Peyer's patch (tissue), 4 donors: Measurements from ENCODE around the gene OR51D1. TPM values are rescaled to one million over a fixed set of nuclear protein-coding genes. Genes with fewer than 3 reads are reported as not detected.

Source experiments
- DNase-seq, 3 donors: peaks; one replicate each; pipeline ENCODE4 v3.0.0-alpha.2; 2017 to 2019
- H3K27ac ChIP-seq, 4 donors: fragments of 200-600 bp; sonication (generic); one replicate each; pipeline ENCODE4 v1.5.1; 2016 to 2019
- H3K27me3 ChIP-seq, 2 donors: fragments of 200-600 bp; sonication (generic); one replicate each; pipeline ENCODE4 v1.5.1; 2019
- H3K36me3 ChIP-seq, 3 donors: fragments of 200-600 bp; sonication (generic); one replicate each; pipeline ENCODE4 v1.5.1; 2016 to 2019
- H3K4me1 ChIP-seq, 4 donors: fragments of 200-600 bp; sonication (generic); one replicate each; pipeline ENCODE4 v1.5.1; 2016 to 2019
- H3K4me3 ChIP-seq, 4 donors: fragments of 200-600 bp; sonication (generic); 1 replicate in 3 of 4; 2 replicates in 1 of 4; pipeline ENCODE4 v1.5.1; 2016 to 2019; ENCODE audit warnings: mild to moderate bottlenecking in 1 of 4
- H3K9me3 ChIP-seq, 4 donors: fragments of 200-600 bp; sonication (generic); one replicate each; pipeline ENCODE4 v1.5.1; 2016 to 2019; ENCODE audit warnings: mild to moderate bottlenecking in 1 of 4
- POLR2A ChIP-seq, 2 donors: fragments of 450-650 bp; IDR thresholded peaks; one replicate each; pipeline ENCODE4 v1.5.1; 2017; ENCODE audit warnings: antibody characterized with exemption in 2 of 2, mild to moderate bottlenecking in 2 of 2, moderate library complexity in 2 of 2
- total RNA-seq, 4 donors: library from RNA; depleted of rRNA; stranded (reverse); fragments of >200 nt; gene quantifications; one replicate each; pipeline ENCODE4 v1.1.0, GENCODE V29; 2016
- TF ChIP-seq, protein P1 (sequence below), 6 experiments: fragments of 450-650 bp in 4 of 6; fragments of 200-600 bp in 2 of 6; sonication (generic) in 1 of 6; IDR thresholded peaks; one replicate each; pipeline ENCODE4 v1.5.1; 2017 to 2019; ENCODE audit warnings: antibody characterized with exemption in 6 of 6, mild to moderate bottlenecking in 3 of 6, moderate library complexity in 1 of 6

Gene OR51D1
- total RNA-seq, 4 donors from 2014 or later, result not detected

DNA sequence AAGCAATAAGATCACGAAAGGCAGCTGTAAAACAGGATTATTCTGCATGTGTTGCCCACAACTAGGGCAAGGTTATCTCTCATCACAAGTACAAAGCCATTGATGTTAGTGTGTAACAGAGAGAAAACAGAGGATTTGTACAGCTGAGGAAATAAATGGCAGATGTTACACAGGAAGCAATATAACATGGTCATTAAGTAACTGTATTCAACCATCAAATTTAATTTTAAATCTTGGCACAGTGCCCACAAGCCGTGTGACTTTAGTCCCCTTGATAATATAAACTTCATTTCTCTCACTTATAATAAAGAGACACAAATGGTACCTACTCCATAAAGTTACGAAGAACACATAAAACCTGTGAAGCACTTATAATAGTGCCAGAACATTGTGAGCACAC is 43.1 kb downstream of the OR51D1 start:
- Histone ChIP-seq H3K36me3 (no peaks in the 10 kb centered on the region), H3K27ac (no peak overlapping the region), H3K27me3 (no peaks in the 10 kb centered on the region), H3K4me1 (no peaks in the 10 kb centered on the region), H3K4me3 (no peak overlapping the region), H3K9me3 (no peaks in the 10 kb centered on the region)
- no peak for DNase-seq
- TF ChIP-seq, protein P1, sequence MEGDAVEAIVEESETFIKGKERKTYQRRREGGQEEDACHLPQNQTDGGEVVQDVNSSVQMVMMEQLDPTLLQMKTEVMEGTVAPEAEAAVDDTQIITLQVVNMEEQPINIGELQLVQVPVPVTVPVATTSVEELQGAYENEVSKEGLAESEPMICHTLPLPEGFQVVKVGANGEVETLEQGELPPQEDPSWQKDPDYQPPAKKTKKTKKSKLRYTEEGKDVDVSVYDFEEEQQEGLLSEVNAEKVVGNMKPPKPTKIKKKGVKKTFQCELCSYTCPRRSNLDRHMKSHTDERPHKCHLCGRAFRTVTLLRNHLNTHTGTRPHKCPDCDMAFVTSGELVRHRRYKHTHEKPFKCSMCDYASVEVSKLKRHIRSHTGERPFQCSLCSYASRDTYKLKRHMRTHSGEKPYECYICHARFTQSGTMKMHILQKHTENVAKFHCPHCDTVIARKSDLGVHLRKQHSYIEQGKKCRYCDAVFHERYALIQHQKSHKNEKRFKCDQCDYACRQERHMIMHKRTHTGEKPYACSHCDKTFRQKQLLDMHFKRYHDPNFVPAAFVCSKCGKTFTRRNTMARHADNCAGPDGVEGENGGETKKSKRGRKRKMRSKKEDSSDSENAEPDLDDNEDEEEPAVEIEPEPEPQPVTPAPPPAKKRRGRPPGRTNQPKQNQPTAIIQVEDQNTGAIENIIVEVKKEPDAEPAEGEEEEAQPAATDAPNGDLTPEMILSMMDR (IDR thresholded peaks at IDR 0.05), result no peak
- TF ChIP-seq POLR2A (IDR thresholded peaks at IDR 0.05), result no peak

DNA sequence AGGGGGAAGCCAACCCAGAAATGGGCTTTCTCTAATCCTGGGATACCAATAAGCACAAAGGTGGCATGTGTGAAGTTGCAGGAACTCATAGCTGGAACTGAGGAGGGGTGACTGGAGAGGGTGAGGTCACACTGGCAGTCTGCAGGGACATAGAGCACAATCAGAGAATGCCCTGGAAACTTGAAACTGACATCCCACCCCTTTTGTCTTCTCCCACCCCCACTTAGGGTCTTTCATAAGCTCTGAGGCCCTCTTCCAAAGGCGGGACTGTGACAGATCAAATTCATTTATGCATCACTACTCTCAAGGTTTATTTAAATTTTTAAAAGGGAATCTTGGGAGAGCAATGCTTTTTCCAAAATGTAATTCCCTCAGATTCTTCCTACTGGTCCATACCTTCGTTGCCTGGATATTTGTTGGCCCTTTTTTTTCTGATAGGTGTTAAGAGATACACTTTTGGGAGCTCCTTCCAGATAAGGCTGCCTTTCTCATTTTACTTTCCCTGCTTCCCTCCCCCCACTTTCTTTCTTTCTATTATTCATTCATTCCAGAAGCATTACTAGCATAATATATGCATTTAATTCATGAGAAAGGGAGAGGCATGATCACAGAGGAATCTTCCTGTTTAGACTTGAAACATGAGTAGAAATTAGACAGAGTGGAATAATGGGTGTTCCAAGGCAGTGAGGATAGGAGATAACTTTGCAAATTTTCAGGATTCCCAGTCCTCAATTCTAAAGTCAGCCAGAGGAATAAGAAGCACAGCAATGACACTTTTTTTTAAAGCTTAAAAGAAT is 45.5 kb downstream of the OR51D1 start:
- Histone ChIP-seq H3K27ac (no peak overlapping the region), H3K4me1 (no peaks in the 10 kb centered on the region), H3K4me3 (no peak overlapping the region), H3K9me3 (no peaks in the 10 kb centered on the region), H3K27me3 (no peaks in the 10 kb centered on the region), H3K36me3 (no peaks in the 10 kb centered on the region)
- TF ChIP-seq, protein P1 (IDR thresholded peaks at IDR 0.05), result no peak
- TF ChIP-seq POLR2A (IDR thresholded peaks at IDR 0.05), result no peak
- DNase-seq, result no peak

DNA sequence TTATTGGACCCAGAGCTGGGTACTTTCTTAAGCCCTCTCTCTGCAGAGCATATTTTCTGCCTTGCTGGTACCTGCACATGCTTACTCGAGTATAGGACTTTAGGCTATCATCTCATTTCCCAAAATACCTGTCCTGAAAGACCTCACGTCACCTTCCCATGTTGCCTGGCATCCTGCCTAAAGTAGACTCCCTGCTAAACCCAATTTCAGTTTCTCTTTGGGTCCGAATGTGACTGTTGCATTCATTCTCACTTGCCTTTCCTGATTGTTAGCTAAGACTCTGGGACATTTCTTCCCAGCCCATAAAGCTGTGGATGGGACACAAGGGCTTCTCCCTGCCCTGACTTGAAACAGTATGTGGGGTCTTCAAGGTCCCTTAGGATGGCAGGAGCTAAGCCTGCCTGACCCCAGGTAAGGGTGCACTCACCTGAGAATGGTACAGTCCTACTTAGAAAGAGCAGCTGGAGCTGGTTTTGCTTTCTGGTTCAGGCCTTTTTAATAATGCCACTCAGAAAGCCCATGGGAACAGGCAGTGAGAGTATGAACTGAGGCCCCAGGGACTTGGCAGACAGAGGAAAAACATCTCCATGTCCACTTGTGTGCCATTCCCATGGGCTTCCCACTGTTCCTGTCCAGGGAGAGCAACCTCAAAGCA is 47.5 kb downstream of the OR51D1 start:
- no peak for DNase-seq
- Histone ChIP-seq H3K4me1 (no peaks in the 10 kb centered on the region), H3K9me3 (no peaks in the 10 kb centered on the region), H3K4me3 (no peak overlapping the region), H3K27ac (no peak overlapping the region), H3K36me3 (no peaks in the 10 kb centered on the region), H3K27me3 (no peaks in the 10 kb centered on the region)
- TF ChIP-seq, protein P1 (IDR thresholded peaks at IDR 0.05), result no peak
- no peak for TF ChIP-seq POLR2A (IDR thresholded peaks at IDR 0.05)

Other genes with a start within 250 kb of the OR51D1 start
- gene TRIM21, start 243.8 kb upstream of the OR51D1 start, total RNA-seq, result 10 to 100 TPM; 17.2 to 30.4 (median 19.8) TPM
- not detected for gene OR52K2, start 188.2 kb upstream of the OR51D1 start, total RNA-seq
- not detected for gene OR52K1, start 154.8 kb upstream of the OR51D1 start, total RNA-seq
- gene OR52M1, start 92.3 kb upstream of the OR51D1 start, total RNA-seq, result not detected
- gene OR52I2, start 55.7 kb upstream of the OR51D1 start, total RNA-seq, result not detected
- not detected for gene OR52I1, start 43.4 kb upstream of the OR51D1 start, total RNA-seq
- gene TRIM68, start 29.2 kb upstream of the OR51D1 start, total RNA-seq, result 10 to 100 TPM in 3 of 4 donors, 1 to 10 TPM in 1; 3.3 to 19.6 (median 15.6) TPM
- 1 to 10 TPM in 1 of 4 donors, under 1 TPM in 2, not detected in 1; 0.70 to 1.2 (median 0.85) TPM for gene OR51E1, start 6.5 kb downstream of the OR51D1 start, total RNA-seq
- under 1 TPM in 2 of 4 donors, not detected in 2; 0.67 to 0.85 TPM for gene OR51E2, start 60.4 kb downstream of the OR51D1 start, total RNA-seq
- not detected for gene MMP26, start 67.3 kb downstream of the OR51D1 start, total RNA-seq
- gene OR51F1, start 132.5 kb downstream of the OR51D1 start, total RNA-seq, result not detected
- gene OR52R1, start 166.9 kb downstream of the OR51D1 start, total RNA-seq, result not detected
- not detected for gene OR51F2, start 183.8 kb downstream of the OR51D1 start, total RNA-seq
- gene OR51S1, start 211.7 kb downstream of the OR51D1 start, total RNA-seq, result not detected
- gene OR51T1, start 244.4 kb downstream of the OR51D1 start, total RNA-seq, result not detected